Esophagus squamous epithelium (tissue), 4 donors: ENCODE measurements around the gene AOPEP.

ENCODE experiments used
- POLR2A ChIP-seq, 4 donors: fragments of 450-650 bp; IDR thresholded peaks; one replicate each; pipeline ENCODE4 v1.6.1; 2017; ENCODE audit warnings: antibody characterized with exemption in 4 of 4, mild to moderate bottlenecking in 4 of 4, moderate library complexity in 3 of 4
- TF ChIP-seq, protein P1 (sequence below), 6 experiments: fragments of 450-650 bp in 4 of 6; fragments of 200-600 bp in 2 of 6; sonication (generic) in 2 of 6; IDR thresholded peaks; one replicate each; pipeline ENCODE4 v1.5.1; 2016 to 2019; ENCODE audit warnings: antibody characterized with exemption in 6 of 6, mild to moderate bottlenecking in 4 of 6, moderate library complexity in 4 of 6

DNA sequence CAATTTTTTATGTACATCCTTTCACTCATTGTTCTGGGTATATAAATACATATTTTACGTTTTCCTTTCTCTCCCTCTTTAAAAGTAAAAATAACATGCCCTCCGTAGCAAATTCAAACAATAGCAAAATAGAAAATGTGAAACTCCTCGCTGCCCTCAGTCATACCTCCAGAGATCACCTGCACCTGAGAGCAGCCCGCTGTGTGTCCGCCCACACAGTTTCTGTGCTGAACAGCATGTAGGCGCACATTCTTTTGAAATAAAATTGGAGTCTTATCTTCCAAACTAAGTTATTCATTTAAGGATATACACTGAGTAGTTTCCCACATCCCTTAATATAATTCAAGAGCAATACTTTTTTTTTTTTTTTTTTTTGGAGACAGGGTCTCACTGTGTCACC is 255.7 kb downstream of the AOPEP start:
- TF ChIP-seq, protein P1, sequence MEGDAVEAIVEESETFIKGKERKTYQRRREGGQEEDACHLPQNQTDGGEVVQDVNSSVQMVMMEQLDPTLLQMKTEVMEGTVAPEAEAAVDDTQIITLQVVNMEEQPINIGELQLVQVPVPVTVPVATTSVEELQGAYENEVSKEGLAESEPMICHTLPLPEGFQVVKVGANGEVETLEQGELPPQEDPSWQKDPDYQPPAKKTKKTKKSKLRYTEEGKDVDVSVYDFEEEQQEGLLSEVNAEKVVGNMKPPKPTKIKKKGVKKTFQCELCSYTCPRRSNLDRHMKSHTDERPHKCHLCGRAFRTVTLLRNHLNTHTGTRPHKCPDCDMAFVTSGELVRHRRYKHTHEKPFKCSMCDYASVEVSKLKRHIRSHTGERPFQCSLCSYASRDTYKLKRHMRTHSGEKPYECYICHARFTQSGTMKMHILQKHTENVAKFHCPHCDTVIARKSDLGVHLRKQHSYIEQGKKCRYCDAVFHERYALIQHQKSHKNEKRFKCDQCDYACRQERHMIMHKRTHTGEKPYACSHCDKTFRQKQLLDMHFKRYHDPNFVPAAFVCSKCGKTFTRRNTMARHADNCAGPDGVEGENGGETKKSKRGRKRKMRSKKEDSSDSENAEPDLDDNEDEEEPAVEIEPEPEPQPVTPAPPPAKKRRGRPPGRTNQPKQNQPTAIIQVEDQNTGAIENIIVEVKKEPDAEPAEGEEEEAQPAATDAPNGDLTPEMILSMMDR (IDR thresholded peaks at IDR 0.05): no peak
- TF ChIP-seq POLR2A (IDR thresholded peaks at IDR 0.05): no peak
